ENCODE measurements around the gene CERCAM. TPM values are rescaled to one million over a fixed set of nuclear protein-coding genes. Genes with fewer than 3 reads are reported as not detected.

Gene CERCAM
- polyA plus RNA-seq, 1 donor from 2014 or later: 0.34 TPM

DNA sequence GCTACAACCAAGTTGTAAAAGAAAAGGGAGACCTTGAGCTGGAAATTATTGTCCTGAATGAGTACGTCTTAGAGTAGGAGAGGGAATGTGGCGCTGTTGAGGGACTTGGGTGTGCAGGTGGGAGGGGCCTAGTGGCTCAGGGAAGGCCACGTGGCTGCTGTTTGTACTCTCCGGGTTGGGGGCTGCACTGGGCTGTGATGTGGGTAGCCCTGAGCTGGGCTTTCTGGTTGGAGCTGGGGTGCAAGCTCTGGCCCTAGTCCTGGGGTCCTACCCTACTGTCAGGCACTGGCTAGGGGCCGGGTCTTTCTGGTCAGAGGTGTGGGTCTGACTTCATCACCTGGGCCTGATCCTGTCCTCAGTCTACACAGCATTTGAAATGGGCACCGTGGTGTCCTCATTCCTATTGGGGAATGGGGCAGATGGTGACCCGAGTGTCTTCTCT, 64.8 kb downstream of the CERCAM start:
- no peaks in the 10 kb centered on the region for H3K4me1 Mint-ChIP-seq
- H3K36me3 Mint-ChIP-seq: peaks cover 5% of the 10 kb centered on the region
- no peak overlapping the region for H3K27ac Mint-ChIP-seq
- H3K27me3 Mint-ChIP-seq: no peaks in the 10 kb centered on the region
- H3K4me3 Mint-ChIP-seq: no peak overlapping the region
- no peaks in the 10 kb centered on the region for H3K9me3 Mint-ChIP-seq

DNA sequence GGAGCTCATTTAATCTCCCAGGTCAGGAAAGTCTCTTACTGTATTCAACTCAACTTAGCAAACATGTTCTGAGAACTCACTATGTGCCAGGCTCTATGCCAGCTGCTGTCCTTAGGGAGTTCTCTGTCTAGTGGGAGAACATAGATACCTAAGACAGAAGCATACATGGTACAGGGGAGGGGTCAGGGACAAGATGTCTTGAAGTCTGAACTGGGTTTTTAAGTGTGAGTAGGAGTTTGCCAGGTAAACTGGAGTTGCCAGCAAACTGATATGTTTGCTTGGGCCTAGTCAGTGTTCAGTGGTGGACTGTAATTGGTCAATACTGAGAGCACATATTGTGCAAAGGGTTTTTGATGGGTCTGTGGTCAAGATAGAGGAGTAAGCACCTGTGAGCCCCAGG, 65.5 kb downstream of the CERCAM start:
- no peaks in the 10 kb centered on the region for H3K9me3 Mint-ChIP-seq
- no peak overlapping the region for H3K4me3 Mint-ChIP-seq
- no peaks in the 10 kb centered on the region for H3K4me1 Mint-ChIP-seq
- H3K27me3 Mint-ChIP-seq: no peaks in the 10 kb centered on the region
- peaks cover 7% of the 10 kb centered on the region for H3K36me3 Mint-ChIP-seq
- no peak overlapping the region for H3K27ac Mint-ChIP-seq

Other genes with a start within 250 kb of the CERCAM start
- gene CIZ1, start 229.3 kb upstream of the CERCAM start, polyA plus RNA-seq: 37.0 TPM
- 0.18 TPM for gene DNM1, start 217.5 kb upstream of the CERCAM start, polyA plus RNA-seq
- gene GOLGA2, start 144.8 kb upstream of the CERCAM start, polyA plus RNA-seq: 10.3 TPM
- gene SWI5, start 144.6 kb upstream of the CERCAM start, polyA plus RNA-seq: 25.4 TPM
- 27.6 TPM for gene TRUB2, start 98.4 kb upstream of the CERCAM start, polyA plus RNA-seq
- gene COQ4, start 98.0 kb upstream of the CERCAM start, polyA plus RNA-seq: 36.4 TPM
- 6.9 TPM for gene SLC27A4, start 80.3 kb upstream of the CERCAM start, polyA plus RNA-seq
- gene URM1, start 49.5 kb upstream of the CERCAM start, polyA plus RNA-seq: 53.9 TPM
- 25.2 TPM for gene ODF2, start 35.1 kb downstream of the CERCAM start, polyA plus RNA-seq
- 25.3 TPM for gene GLE1, start 83.9 kb downstream of the CERCAM start, polyA plus RNA-seq
- 88.0 TPM for gene SPTAN1, start 131.7 kb downstream of the CERCAM start, polyA plus RNA-seq
- gene DYNC2I2, start 236.0 kb downstream of the CERCAM start, polyA plus RNA-seq: 57.3 TPM